Glomerular visceral epithelial cell (primary cell): ENCODE measurements around the gene LIPT2.

Experiments
- DNase-seq: peaks from one replicate; pipeline ENCODE4 v3.0.0-alpha.2; 2016; ENCODE audit errors: extremely low spot score

The LIPT2 gene

DNA sequence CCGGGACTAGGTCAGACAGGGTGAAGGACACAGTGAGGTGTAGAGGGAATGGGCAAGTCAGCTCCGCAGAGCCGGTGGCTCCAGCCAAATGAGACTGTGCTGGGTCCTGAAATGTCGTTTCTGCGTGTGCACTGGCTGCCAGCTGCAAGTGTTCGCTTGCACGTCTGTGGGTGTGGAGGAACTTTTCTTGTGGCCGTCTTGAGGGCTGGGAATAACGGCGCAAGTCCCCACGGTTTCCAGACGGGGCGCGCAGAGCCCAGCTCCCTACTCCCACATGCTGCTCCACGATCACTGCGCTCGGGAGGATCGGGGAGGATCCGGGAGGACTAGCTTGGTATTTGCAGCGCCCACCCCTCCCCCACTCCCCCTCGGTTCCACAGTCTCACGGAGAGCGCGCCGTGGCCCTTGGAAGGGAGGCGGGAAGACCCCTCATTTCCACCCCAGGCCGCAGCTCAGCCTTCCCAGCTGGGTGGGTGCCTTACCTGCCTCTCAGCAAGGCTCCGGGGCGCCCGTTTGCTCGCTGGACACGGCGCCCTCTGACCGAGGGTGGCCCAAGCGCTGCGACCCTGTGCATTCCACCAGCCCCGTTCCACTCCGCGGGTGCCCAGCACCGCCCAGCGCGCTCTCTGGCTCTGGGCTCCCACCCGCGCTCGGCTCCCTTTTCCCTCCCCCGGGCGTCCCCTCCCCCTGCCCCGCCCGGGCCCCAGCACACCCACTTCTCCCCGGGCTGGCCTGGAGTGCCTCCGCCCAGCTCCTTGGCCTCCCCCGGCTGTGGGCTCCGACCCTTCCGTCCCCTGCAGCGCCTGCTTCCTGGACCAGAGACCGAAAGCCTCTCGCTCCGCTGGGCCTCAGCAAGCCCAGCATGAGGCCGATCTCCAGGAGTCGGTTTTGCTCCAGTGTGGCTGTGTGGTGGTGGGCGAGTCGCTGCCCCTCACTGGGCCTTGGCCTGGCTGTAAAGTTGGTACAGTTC is 26.3 kb downstream of the LIPT2 start, which contains the start of gene KCNE3:
KCNE3 (minus strand) TSS at position 634 of the 970 bp plus-strand sequence. CDS start 9,986 bp downstream, outside the sequence.
- DNase-seq = peak; percentile 13

DNA sequence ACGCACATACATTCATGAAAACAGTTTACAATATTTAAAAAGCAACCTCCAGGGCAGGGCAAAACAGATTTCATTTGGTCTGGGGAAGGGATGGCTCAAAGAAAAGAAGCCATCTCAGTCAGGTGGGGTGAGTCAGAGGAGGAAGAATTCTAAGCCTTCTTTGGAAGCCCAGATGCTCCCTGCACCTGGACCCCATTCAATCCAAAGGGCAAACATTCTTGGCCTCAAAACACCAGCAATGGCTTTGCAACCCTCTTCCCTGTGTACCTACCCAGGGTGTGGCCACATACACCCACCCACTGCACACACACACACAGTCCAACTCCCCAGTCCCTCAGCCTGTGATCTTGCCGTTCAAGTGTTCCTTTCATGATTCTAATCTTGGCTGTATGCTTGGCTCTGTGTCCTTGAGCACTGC is 28.2 kb downstream of the LIPT2 start:
- DNase-seq = no peak

DNA sequence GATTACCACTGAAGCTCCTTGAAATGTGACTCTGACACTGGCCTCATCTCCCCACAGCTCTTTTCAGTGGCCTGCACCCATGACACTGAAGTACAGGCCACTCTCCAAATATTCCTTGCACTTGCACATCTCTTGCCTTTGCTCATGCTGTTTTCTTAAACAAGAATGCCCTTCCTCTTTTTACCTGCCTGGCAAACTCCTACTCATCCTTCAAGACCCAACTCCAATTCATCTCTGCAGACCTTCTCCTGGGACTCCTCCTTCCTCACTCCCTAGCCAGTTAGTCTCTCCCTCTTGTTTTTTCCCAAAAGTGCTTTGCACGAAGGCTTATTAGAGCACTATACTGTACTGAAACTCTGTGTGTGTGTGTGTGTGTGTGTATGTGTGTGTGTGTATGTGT is 28.8 kb downstream of the LIPT2 start:
- DNase-seq = no peak

DNA sequence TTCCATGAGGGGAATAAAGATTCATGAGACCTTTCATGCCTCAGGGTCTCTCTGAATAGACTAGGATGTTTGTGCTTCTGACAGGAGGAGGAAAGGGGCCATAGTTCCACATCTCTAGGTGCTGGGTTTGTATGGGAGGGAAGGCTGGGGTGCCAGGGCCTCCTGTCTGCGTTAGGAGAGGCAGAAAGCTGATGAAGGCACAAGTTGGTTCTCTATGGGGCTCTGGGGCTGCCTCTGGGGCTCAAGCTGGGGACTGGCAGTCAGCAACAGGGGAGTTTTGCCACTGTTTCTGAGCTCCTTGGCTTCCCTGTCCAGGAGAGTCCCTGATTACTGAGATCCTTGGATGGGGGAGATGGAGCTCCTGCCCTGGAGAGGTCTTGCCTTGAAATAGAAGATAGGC is 30.3 kb downstream of the LIPT2 start:
- no peak for DNase-seq

DNA sequence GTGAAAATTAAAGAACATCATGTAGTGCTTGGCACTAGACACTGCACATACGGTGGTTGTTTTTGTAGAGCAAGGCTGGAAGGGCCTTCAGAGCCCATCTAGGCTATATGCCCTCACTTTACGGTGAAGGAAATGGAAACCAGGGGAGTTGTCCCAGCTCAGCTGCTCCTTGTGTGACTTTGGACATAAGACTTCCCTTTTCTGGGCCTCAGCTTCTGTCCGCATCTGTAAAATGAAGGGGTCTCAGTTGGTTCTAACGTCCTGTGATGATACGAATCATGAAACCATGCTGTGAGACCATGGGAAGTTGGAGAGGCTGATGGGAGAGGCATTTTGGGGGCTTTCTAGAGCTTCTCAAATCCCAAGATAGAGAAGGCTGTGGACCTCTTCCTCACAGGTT is 30.9 kb downstream of the LIPT2 start:
- DNase-seq = no peak

DNA sequence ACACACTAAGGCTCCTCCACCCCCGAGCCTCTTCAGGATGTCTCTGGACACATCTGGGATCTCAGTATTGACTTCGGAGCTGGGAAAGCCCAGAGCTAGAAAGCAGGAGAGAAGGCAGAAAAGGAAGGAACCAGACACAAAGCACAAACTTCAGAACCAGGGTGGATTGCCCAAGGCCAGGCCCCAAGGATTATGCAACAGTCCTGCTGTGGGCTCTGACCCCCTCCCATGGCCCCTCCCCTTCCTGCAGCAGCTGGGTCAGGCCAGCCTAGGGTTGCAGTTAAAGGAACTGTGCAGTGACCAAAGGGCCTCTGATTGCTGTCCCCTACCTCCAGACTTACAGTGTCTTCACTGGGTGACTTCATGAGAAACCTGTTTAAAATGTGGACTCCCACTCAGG is 31.5 kb downstream of the LIPT2 start:
- no peak for DNase-seq

DNA sequence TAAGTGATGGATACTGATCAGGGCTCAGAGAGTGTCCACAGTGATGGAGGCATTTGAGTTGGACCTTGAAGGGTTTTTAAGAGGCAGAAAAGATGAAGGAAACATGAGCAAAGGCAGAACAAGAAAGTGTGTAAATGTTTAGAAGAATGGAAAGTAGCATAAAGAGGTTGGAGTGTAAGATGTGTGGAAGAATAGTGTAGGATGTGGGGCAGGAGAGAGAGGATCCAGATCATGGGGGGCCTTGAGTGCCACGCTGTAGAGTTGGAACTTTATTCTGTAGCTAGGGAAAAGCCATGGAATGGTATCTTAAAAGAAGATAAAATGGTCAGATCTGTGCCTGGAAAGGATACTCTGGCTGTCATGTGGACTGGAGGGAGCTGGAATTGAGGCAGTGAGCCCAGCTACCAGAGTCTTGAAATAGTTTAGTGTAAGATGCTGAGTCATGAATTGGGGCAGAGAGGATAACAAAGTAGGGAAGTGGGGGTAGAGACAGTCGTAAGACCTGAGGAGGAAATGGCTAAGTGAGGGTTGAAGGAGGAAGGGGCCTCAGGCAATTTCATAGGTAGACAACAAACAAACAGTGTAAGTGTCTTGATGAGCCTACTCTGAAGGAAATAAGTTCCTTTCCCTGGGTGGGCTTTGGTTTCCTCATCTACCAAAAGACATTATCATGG is 32.9 kb downstream of the LIPT2 start:
- no peak for DNase-seq

DNA sequence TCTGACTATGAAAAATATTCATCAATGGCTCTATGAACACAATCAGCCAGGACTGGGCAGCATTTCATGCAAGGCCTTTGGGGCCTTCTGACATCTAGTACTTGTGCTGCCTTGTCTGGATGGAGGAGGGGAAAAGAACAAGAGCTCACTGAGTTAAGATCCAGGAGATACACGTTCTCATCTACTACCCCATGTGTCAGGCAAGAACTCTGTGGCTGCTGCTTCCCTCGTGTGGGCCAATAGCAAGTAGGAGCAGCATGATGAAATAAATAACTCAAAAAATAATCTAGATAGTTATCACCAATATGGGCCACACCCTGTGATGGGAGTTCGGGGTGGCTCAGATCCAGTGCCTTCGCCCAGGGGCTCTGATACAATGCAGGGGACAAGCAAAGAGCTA is 33.5 kb downstream of the LIPT2 start:
- DNase-seq = no peak

DNA sequence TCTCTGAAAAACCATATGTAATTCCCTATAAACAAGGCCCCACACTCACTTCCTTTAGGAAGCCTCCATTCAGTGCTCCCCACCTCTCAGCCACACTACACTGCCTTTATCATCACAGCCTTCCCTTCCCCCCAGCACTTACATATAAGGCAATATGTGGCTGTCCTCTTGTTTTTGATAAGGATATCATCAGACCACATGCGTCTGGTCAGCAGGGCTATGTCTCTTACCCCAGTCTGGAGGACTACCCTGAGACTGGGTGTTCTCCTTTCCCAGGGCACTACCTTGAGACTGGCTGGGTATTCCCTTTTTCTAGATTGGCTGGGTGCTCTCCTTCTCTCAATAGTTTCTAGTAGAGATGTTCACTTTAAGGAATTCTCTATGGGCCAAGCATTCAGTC is 33.9 kb downstream of the LIPT2 start:
- DNase-seq = no peak

DNA sequence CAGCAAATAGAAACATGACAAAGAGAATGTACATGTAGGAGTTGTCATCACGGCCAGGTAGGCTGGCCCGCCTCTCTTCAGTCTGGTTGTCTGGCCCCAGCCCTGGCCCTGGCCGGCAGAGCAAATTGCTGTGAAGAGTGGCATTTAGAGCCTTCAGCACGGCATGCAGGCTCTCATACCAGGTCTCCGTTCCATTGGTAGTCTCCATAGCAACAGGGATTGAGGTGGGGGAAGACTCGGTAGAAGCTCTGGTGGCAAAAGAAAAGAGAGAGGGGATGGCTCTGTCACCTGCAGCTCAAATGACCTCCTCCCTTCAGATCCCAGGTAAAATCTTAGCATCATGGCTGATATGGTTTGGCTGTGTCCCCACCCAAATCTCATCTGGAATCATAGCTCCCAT is 36.2 kb downstream of the LIPT2 start:
- DNase-seq = no peak

DNA sequence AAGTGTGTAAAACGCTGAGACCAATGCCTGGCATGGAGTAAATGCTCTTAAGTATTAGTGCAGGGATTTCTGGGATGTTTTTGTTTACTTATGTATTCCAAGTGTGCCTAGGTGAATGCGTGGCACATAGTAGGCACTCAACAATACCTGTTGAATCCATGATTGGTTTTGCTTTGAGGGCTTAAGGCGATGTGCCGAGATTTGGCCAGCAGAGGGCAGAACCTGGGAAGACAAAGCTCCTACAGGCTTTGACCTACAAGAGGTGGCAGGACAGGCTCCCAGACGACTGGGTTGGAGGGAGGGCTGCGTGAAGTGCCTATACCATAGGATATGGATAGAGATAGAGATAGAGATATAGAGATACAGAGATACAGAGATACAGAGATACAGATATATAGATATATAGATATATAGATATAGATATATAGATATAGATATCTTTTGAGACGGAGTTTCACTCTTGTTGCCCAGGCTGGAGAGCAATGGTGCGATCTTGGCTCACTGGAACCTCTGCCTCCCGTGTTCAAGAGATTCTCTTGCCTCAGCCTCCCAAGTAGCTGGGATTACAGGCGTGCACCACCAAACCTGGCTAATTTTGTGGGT is 40.0 kb downstream of the LIPT2 start:
- peak; percentile 57 for DNase-seq

DNA sequence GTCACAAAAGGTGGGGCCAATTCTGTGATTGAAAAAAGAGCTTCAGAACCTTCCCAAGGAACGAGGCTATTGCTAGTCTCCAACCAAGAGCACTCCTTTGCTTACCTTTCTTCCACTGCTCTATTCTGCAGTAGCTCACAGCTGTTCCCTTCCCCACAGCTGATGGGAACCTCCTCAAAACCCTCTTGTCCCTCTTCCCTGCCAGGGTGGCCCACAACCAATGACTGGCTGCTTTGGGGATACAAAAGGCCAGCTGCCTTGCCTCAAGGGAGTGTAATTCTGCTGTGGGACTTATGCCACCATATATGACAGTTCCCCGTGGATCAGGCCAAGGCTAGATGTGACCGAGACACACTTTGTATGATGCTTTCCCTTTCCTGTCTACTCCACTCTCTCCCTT is 41.2 kb downstream of the LIPT2 start:
- no peak for DNase-seq

DNA sequence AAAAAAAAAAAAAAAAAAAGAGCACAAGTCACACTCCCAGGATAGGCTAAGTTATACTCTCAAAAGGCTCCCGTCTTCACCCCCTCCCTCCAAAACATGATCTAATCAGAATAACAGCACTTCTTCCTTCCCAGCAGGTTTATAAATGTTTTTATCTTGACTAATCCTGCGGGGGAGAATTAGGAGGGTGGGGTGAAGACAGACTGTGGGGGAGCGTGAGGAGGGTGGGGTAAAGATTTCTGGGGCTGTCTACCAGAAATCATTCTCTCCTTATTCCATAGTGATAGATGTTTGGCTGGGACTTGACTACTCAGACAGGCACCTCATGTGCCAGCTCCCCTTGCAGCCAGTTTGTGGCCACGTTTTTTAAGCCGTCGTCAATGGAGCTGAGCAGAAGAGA is 43.2 kb downstream of the LIPT2 start:
- DNase-seq = no peak

DNA sequence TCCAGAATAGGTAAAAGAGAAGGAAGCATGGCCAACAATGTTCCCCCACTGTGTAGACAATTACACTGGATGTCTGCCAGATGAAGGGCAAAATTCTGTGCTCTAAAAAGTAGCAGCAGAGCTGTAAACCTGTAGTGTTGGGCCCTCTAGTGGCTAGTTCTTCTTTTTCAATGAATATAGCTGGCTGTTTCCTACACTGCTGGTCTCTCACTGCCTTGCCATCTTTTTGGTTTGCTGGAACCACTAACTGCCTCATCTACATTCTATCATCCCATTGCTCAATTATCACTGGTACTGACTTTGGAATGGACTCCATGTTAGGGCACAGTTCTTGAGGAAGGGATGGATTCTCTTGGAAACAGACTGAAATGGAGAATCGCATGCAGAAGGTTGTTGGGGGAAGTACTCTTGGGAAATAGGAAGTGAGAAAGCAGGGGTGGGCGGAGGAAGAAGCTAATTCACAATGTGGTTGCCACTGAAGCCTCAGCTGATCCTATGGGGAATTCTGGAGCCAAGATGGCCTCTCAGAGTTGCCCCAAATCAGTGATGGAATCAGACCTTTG is 44.1 kb downstream of the LIPT2 start:
- DNase-seq = peak; percentile 65

DNA sequence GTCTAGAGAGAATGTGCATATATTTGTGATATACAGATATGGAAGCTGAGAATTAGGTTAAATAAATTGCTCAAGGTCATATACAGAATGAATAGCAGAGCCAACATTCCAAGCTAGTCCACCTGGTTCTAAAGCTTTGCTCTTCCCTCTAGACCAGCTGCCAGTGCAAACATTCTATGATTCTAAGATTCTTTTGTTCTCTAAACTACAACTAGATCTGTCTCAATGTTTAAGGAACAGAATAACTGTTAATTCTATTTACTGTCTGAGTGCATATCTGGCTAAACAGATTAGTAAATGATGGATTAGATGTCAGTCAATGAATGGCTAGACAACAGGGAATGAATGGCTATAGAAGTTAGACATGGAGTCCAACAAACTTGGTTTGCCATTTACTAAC is 45.8 kb downstream of the LIPT2 start:
- DNase-seq = no peak

DNA sequence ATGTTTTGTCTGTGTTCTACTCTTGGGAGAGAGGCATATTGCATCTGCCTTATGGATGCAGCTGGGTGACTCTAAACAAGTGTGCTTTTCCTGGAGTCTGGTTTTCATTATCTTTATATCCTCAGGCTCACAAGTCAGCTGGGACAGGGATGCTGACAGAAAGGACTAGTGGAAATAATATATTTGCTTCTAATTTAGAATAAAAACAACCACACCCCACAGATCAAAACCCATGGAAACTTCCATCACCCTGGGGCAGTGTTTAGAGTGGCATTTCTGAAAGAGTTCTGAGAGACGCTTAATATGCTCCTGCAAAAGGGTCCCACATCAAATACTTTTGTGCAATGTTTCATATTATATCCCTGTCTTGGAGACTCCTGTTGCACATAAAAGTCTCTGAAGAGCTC is 47.0 kb downstream of the LIPT2 start:
- no peak for DNase-seq

DNA sequence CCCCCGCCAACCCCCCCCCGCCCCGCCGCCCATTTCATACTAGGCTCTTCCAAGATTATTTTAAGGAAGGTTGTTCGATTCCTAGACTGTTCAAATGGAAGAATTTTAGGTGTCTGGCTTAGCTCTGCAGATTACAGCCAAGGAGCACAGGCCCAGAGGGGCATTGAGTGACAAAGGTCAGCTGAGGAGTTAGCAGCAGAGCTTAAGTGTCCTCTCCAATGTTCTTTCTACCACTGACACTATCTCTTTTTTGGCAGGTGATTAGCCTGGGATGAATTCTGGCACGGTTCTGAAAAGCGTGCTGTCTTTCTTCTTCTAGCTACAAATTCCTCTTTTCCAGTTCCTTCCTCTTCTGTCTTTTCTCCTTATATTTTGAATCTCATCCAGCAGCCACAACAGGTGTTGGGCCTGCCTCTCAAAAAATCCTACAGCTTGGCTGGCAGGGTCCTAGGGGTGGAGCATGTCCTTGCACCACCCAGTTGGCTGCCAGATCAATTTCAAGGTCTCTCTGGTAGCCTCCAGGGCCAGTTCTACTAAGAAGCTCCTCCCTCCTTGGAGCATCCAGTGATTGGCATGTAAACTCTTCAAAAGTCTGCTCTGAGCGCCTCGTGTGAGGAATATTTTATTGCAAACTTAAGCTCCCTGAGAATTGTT is 49.2 kb downstream of the LIPT2 start:
- no peak for DNase-seq

DNA sequence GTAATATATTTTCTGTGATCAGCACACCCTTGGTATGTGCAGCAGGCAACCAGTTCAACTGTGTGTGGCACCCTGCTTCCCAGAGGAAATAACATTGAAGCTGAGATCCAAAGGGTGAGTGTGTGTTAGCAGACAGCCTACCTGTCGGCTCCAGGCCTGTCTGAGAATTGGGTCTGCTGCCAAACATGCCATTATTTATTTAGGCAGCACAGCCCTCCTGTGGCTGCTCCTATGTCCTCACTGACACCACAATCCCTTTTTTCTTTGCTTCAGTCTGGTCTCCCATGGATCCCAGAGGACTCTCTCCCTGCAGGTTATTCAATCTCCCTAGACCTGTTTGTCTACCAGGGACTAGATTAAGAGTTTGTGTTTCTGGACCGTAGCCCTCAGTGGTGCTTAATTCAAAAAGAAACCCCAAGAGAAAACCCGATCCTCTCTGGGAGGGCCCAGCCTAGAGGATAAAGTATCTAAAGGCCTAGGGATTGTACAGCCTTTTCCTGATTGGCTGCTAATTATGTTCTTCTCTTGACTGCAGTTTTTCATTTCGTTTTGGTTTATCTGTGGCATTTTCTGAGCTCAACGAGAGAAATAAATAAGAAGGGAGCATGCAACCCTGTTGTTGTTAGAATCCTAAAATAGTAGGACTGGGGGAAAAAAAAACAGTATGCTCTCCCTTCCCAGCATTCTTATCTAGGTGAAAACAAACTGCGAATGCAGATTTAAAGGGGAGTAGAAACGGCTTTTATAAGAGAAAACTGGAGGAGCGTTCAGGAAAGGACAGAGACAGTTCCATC is 50.3 kb downstream of the LIPT2 start:
- peak; percentile 44 for DNase-seq

DNA sequence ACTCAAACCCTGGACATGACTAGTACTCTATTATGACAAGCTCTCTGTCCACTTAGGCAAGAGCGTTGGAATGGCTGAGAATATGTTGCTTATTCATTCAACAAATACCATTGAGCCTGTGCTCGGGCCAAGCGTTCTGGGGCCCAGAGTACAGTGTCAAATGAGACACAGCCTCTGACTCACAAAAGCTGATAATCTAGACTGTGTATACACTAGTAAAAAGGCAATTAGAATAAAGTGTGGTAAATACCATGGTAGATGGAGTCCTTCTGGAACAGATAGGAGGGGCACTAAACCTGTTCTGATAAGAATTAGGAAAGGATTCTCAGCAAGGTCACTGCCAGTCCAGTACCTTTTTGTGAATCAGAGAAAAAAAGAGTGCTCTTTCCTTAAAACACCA is 50.9 kb downstream of the LIPT2 start:
- no peak for DNase-seq
